ENCODE measurements around the gene FOXB2.

DNA sequence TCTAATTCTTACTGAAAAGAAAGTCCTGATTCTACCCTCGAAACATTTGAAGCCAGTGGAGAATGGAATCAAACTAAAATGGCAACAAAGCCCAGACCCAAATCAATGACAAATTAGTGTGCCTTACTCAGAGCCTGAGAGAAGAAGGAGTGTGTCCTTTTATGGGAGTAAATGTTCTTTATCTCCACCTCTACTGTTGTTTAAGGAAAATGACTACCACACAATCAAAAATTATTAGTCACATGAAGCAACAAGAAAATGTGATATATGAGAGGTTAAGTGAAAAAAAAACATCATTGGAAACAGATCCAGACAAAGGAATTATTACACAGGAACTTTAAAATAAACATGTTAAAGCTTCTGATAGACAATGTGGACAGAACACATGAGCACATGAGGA lies 49.7 kb upstream of the FOXB2 start:
- TF ChIP-seq CTCF (IDR thresholded peaks at IDR 0.05) = no peak
- no peak for TF ChIP-seq EZH2 (IDR thresholded peaks at IDR 0.05)
- no peak for TF ChIP-seq EZH2phosphoT487 (IDR thresholded peaks at IDR 0.05)
